Measurements from ENCODE around the gene ITPK1.

DNA sequence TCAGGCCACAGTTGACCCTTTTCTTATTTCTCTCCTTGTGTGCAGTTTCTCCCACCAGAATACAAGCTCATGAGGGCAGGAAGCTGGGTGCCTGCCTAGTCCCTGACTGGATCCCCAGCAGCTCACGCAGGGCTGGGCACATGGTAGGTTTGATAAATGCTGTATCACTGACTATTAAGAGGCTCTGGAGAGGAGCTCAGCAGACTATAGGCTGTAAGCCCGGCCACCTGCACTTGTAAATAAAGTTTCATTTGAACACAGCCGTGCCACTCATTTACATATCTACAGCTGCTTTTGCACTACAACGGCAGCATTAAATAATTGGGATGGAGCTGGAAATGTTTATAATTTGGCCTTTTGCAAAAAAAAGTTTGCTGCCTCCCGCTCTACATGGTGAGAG, 160.8 kb downstream of the ITPK1 start:
- TF ChIP-seq, protein P1, sequence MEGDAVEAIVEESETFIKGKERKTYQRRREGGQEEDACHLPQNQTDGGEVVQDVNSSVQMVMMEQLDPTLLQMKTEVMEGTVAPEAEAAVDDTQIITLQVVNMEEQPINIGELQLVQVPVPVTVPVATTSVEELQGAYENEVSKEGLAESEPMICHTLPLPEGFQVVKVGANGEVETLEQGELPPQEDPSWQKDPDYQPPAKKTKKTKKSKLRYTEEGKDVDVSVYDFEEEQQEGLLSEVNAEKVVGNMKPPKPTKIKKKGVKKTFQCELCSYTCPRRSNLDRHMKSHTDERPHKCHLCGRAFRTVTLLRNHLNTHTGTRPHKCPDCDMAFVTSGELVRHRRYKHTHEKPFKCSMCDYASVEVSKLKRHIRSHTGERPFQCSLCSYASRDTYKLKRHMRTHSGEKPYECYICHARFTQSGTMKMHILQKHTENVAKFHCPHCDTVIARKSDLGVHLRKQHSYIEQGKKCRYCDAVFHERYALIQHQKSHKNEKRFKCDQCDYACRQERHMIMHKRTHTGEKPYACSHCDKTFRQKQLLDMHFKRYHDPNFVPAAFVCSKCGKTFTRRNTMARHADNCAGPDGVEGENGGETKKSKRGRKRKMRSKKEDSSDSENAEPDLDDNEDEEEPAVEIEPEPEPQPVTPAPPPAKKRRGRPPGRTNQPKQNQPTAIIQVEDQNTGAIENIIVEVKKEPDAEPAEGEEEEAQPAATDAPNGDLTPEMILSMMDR (conservative IDR thresholded peaks at IDR 0.05; ENCODE audit: low read depth, low read length): no peak
- no peak for TF ChIP-seq EZH2 (IDR thresholded peaks at IDR 0.05; ENCODE audit: borderline replicate concordance, low read depth, low read length, poor library complexity, severe bottlenecking)

All from A673 (cell line).